ENCODE results near the gene SYNE1.

Gene SYNE1

DNA sequence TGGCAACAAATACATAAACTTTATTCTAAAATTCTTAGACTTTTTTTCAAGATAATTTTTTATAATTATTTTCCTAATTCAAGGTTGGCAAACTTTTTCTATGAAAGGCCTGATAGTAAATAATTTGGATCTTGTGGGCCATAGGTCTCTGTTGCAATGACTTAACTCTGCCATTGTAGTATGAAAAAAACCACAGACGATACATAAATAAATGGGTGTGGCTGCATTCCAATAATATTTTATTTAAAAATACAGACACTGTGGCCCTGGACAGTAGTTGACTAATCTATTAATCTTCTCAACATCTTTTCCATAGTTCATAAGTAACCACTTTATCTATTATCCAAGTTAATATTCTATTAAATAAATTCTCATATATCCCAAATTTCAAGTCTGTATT is 281.1 kb downstream of the SYNE1 start:
- DNase-seq (ENCODE audit: low read depth) = no peak

DNA sequence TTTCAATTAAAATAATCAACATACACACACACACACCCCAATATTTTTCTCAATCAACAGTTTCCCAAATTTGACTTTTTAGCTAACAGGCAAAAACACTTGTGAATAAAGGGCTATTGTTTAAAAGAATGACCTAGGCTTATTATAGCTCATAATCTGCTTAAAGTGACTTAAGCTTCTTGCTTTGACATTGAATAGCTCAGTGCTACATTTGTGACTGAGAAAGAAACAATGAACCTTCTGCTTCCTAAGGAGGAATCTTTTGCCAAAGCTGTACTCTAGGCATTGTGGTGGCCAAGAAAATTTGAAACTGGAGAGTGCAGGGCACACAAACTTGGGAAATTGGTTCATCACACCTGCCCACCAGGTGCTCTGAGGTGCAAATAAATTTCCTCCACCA is 282.0 kb downstream of the SYNE1 start:
- TF ChIP-seq, protein P1, sequence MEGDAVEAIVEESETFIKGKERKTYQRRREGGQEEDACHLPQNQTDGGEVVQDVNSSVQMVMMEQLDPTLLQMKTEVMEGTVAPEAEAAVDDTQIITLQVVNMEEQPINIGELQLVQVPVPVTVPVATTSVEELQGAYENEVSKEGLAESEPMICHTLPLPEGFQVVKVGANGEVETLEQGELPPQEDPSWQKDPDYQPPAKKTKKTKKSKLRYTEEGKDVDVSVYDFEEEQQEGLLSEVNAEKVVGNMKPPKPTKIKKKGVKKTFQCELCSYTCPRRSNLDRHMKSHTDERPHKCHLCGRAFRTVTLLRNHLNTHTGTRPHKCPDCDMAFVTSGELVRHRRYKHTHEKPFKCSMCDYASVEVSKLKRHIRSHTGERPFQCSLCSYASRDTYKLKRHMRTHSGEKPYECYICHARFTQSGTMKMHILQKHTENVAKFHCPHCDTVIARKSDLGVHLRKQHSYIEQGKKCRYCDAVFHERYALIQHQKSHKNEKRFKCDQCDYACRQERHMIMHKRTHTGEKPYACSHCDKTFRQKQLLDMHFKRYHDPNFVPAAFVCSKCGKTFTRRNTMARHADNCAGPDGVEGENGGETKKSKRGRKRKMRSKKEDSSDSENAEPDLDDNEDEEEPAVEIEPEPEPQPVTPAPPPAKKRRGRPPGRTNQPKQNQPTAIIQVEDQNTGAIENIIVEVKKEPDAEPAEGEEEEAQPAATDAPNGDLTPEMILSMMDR (conservative IDR thresholded peaks at IDR 0.05; ENCODE audit: low read depth, low read length) = no peak
- peak; percentile 68 for DNase-seq (ENCODE audit: low read depth)
- no peak overlapping the region for H3K4me3 ChIP-seq (ENCODE audit: low read length)

More for the DNA sequence above, 281.1 kb downstream of the SYNE1 start:
- no peak overlapping the region for H3K4me3 ChIP-seq (ENCODE audit: low read length)
- TF ChIP-seq, protein P1 (conservative IDR thresholded peaks at IDR 0.05; ENCODE audit: low read depth, low read length) = no peak

- H3K4me3 ChIP-seq (ENCODE audit: low read length) = no peak overlapping the region
- no peak for DNase-seq (ENCODE audit: low read depth)
Observed at GRCh38 chr6:152353440-152353839, 283.7 kb downstream of the SYNE1 start.

GRCh38 chr6:152351742-152352141 is 285.4 kb downstream of the SYNE1 start:
- TF ChIP-seq, protein P1 (conservative IDR thresholded peaks at IDR 0.05; ENCODE audit: low read depth, low read length) = no peak
- DNase-seq (ENCODE audit: low read depth) = no peak

More at GRCh38 chr6:152353440-152353839, 283.7 kb downstream of the SYNE1 start:
- TF ChIP-seq, protein P1 (conservative IDR thresholded peaks at IDR 0.05; ENCODE audit: low read depth, low read length) = no peak

DNA sequence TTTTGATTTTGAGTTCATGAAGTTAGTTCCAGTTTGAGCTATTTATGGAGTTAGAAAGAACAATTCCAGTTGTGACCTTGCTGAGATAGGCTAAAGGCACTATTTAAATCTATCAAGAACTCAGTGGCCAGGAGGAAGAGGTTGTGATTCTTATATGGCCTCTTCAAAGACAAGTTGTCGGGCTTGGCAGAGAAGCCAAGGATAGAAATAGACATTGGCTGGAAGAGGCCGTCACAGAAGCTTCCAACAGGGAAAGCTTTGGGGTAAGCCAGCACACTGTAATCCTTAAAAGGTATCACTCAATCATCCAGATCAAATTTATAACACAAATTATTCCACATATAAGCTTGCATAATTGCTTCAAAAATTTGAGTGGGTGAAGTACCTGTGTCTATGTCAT is 286.1 kb downstream of the SYNE1 start:
- DNase-seq (ENCODE audit: low read depth) = no peak
- TF ChIP-seq, protein P1 (conservative IDR thresholded peaks at IDR 0.05; ENCODE audit: low read depth, low read length) = no peak

More at GRCh38 chr6:152351742-152352141, 285.4 kb downstream of the SYNE1 start:
- H3K4me3 ChIP-seq (ENCODE audit: low read length) = no peak overlapping the region

GRCh38 chr6:152348116-152348515 is 289.0 kb downstream of the SYNE1 start:
- TF ChIP-seq, protein P1 (conservative IDR thresholded peaks at IDR 0.05; ENCODE audit: low read depth, low read length) = no peak
- no peak for DNase-seq (ENCODE audit: low read depth)
- no peak overlapping the region for H3K4me3 ChIP-seq (ENCODE audit: low read length)

More for the DNA sequence above, 286.1 kb downstream of the SYNE1 start:
- H3K4me3 ChIP-seq (ENCODE audit: low read length) = no peak overlapping the region

- TF ChIP-seq, protein P1 (conservative IDR thresholded peaks at IDR 0.05; ENCODE audit: low read depth, low read length) = no peak
- no peak for DNase-seq (ENCODE audit: low read depth)
- H3K4me3 ChIP-seq (ENCODE audit: low read length) = no peak overlapping the region
Observed at GRCh38 chr6:152343735-152344360, 293.3 kb downstream of the SYNE1 start.

Measured in retinal pigment epithelial cell (primary cell).